Keratinocyte (primary cell): ENCODE measurements around the gene IRAK2. TPM values are rescaled to one million over a fixed set of nuclear protein-coding genes. Genes with fewer than 3 reads are reported as not detected.

Source experiments
- DNase-seq: peaks from one replicate; pipeline ENCODE4 v3.0.0-alpha.2; 2011; ENCODE audit warnings: low read depth, missing footprints, low spot score
- FAIRE-seq: peaks from 2 replicates; lab custom pipeline; 2011; peaks lifted over from hg19 to GRCh38; lab: Jason Lieb, UNC
- H2AFZ ChIP-seq: 2 replicates; pipeline ENCODE4 v1.6.0; 2012; ENCODE audit warnings: low read length, control low read depth, inconsistent platforms; ENCODE audit not compliant: control insufficient read depth
- H3K27ac ChIP-seq: 2 replicates; pipeline ENCODE4 v1.5.1; 2011; ENCODE audit warnings: low read length; ENCODE audit not compliant: control insufficient read depth, insufficient read depth
- H3K27me3 ChIP-seq: 3 replicates; pipeline ENCODE4 v1.6.0; 2011; ENCODE audit warnings: low read length; ENCODE audit not compliant: control insufficient read depth, insufficient read depth; ENCODE audit errors: extremely low read depth
- H3K36me3 ChIP-seq, 2 experiments: 2 replicates in 1 of 2; 3 replicates in 1 of 2; pipeline ENCODE4 v1.5.1; 2011; ENCODE audit warnings: low read length in 2 of 2, mild to moderate bottlenecking in 1 of 2; ENCODE audit not compliant: control insufficient read depth in 2 of 2, insufficient read depth in 2 of 2; ENCODE audit errors: extremely low read depth in 1 of 2
- H3K4me1 ChIP-seq: 3 replicates; pipeline ENCODE4 v1.5.1; 2011; ENCODE audit warnings: low read length; ENCODE audit not compliant: control insufficient read depth, insufficient read depth; ENCODE audit errors: extremely low read depth
- H3K4me2 ChIP-seq: 3 replicates; pipeline ENCODE4 v1.6.0; 2011; ENCODE audit warnings: low read depth, low read length; ENCODE audit not compliant: control insufficient read depth, insufficient read depth; ENCODE audit errors: extremely low read depth
- H3K4me3 ChIP-seq, 3 experiments: fragments of 200-600 bp in 1 of 3; sonication (generic) in 1 of 3; 2 replicates in 2 of 3; 3 replicates in 1 of 3; pipeline ENCODE4 v1.5.1; 2011 to 2016; ENCODE audit warnings: low read length in 3 of 3, mild to moderate bottlenecking in 3 of 3, control low read depth in 2 of 3, inconsistent platforms in 1 of 3, low read depth in 1 of 3, mixed read lengths in 1 of 3, mixed run types in 1 of 3, moderate library complexity in 1 of 3; ENCODE audit not compliant: control insufficient read depth in 2 of 3, insufficient read depth in 2 of 3; ENCODE audit errors: extremely low read depth in 1 of 3
- H3K79me2 ChIP-seq: 2 replicates; pipeline ENCODE4 v1.6.0; 2012; ENCODE audit warnings: low read length; ENCODE audit not compliant: control insufficient read depth, insufficient read depth
- H3K9ac ChIP-seq: 3 replicates; pipeline ENCODE4 v1.6.0; 2011; ENCODE audit warnings: low read length; ENCODE audit not compliant: control insufficient read depth, insufficient read depth; ENCODE audit errors: extremely low read depth
- H3K9me1 ChIP-seq: 3 replicates; pipeline ENCODE4 v1.6.0; 2011; ENCODE audit warnings: low read length; ENCODE audit not compliant: control insufficient read depth, insufficient read depth; ENCODE audit errors: extremely low read depth
- H3K9me3 ChIP-seq: 2 replicates; pipeline ENCODE4 v1.5.1; 2012; ENCODE audit warnings: low read depth, low read length; ENCODE audit not compliant: control insufficient read depth
- H4K20me1 ChIP-seq: 3 replicates; pipeline ENCODE4 v1.6.0; 2011; ENCODE audit warnings: low read length; ENCODE audit not compliant: control insufficient read depth, insufficient read depth; ENCODE audit errors: extremely low read depth
- EZH2 ChIP-seq: IDR thresholded peaks from one replicate; pipeline ENCODE4 v1.6.1; 2012; ENCODE audit warnings: inconsistent platforms, mild to moderate bottlenecking, low read length, moderate library complexity
- dilution Hi-C: fragments of 300-500 bp; cut with MboI; formaldehyde crosslinking; loops from one replicate; pipeline ENCODE4 v1.7.0; 2020; ENCODE audit warnings: low sequenced_read_pairs; ENCODE audit not compliant: extremely low pct_ligation_motif_present
- polyA plus RNA-seq, 5 experiments: library from polyadenylated mRNA; depleted of rRNA in 3 of 5; stranded (reverse) in 3 of 5; stranded (forward) in 1 of 5; unstranded in 1 of 5; fragments of >200 nt; gene quantifications; 1 replicate in 1 of 5; 2 replicates in 3 of 5; 3 replicates in 1 of 5; pipeline versions ENCODE4 v1.2.1 to v1.2.3, GENCODE V29; 2011 to 2012; ENCODE audit warnings: missing spikeins in 2 of 5, low read depth in 1 of 5, low replicate concordance in 1 of 5
- TF ChIP-seq, protein P1 (sequence below), 3 experiments: IDR thresholded peaks in 1 of 3; conservative IDR thresholded peaks in 1 of 3; optimal IDR thresholded peaks in 1 of 3; 2 replicates in 2 of 3; 3 replicates in 1 of 3; pipeline versions ENCODE3 to v1.5.1; 2011; ENCODE audit warnings: low read length in 3 of 3, mild to moderate bottlenecking in 3 of 3, moderate library complexity in 2 of 3, control low read depth in 1 of 3, inconsistent platforms in 1 of 3; ENCODE audit not compliant: insufficient read depth in 2 of 3; ENCODE audit errors: extremely low read depth in 1 of 3

IRAK2 gene
- polyA plus RNA-seq, 1 donor (not counting 4 experiments of a cell fraction or from before 2014, with no cell fraction given), result 3.5 TPM

DNA sequence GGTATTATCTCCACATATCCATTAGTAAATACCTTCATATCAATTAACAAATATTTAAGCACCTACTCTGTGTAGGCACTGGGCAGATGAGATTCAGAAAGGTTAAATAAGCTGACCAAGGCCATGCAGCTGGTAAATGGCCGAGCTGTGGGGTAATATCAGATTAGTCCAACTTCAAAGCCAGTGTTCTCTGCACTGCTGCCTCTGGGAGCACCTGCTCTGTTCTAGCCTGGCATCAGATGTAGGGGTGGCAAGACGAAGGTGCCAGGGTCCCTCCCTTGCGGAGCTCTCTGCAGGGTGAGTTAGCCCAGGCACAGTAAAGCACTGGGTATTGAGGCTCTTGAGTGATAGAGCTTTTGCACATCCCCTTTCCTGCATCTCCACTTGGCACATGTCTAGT is 89.0 kb downstream of the IRAK2 start:
- Histone ChIP-seq H3K27me3 (no peaks in the 10 kb centered on the region), H4K20me1 (no peaks in the 10 kb centered on the region), H3K4me3 (no peak overlapping the region), H3K36me3 (peaks cover 17 to 29% of the 10 kb centered on the region in 2 experiments), H3K4me2 (no peak overlapping the region), H2AFZ (no peak overlapping the region), H3K9me3 (no peaks in the 10 kb centered on the region), H3K9me1 (peaks cover 3% of the 10 kb centered on the region), H3K4me1 (peaks cover 14% of the 10 kb centered on the region), H3K79me2 (peaks cover 65% of the 10 kb centered on the region), H3K27ac (no peak overlapping the region), H3K9ac (no peak overlapping the region)
- dilution Hi-C loops, result no loop called here
- DNase-seq (no peak), FAIRE-seq (no peak)
- TF ChIP-seq, protein P1, sequence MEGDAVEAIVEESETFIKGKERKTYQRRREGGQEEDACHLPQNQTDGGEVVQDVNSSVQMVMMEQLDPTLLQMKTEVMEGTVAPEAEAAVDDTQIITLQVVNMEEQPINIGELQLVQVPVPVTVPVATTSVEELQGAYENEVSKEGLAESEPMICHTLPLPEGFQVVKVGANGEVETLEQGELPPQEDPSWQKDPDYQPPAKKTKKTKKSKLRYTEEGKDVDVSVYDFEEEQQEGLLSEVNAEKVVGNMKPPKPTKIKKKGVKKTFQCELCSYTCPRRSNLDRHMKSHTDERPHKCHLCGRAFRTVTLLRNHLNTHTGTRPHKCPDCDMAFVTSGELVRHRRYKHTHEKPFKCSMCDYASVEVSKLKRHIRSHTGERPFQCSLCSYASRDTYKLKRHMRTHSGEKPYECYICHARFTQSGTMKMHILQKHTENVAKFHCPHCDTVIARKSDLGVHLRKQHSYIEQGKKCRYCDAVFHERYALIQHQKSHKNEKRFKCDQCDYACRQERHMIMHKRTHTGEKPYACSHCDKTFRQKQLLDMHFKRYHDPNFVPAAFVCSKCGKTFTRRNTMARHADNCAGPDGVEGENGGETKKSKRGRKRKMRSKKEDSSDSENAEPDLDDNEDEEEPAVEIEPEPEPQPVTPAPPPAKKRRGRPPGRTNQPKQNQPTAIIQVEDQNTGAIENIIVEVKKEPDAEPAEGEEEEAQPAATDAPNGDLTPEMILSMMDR (optimal IDR thresholded peaks at IDR 0.05 in 1 of 3, IDR thresholded peaks at IDR 0.05 in 1 of 3, conservative IDR thresholded peaks at IDR 0.05 in 1 of 3; ENCODE audit: extremely low read depth in 1 of 3, insufficient read depth in 2 of 3, low read length in 3 of 3), result no peak
- no peak for TF ChIP-seq EZH2

DNA sequence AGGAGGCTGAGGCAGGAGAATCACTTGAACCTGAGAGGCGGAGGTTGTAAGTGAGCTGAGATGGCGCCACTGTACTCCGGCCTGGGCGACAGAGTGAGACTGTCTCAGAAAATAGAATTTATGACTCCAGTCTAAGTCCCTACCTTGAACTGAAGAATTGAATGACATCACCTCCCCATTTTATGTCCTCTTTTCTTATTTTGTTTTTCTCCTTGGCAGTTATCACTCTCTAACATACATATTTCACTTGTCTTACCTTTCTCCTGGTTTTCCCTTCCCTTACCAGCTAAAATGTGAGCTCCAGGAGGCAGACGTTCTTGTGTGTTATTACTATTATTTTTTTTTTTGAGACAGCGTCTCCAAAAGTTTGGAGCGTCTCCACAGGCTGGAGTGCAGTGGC is 91.1 kb downstream of the IRAK2 start:
- Histone ChIP-seq H3K9me3 (no peaks in the 10 kb centered on the region), H4K20me1 (no peaks in the 10 kb centered on the region), H3K4me2 (no peak overlapping the region), H3K4me3 (no peak overlapping the region), H3K79me2 (peaks cover 48% of the 10 kb centered on the region), H3K4me1 (peaks cover 3% of the 10 kb centered on the region), H3K27me3 (no peaks in the 10 kb centered on the region), H3K9ac (no peak overlapping the region), H3K9me1 (peaks cover 3% of the 10 kb centered on the region), H3K36me3 (peaks cover 25 to 30% of the 10 kb centered on the region in 2 experiments), H2AFZ (no peak overlapping the region), H3K27ac (no peak overlapping the region)
- TF ChIP-seq, protein P1 (optimal IDR thresholded peaks at IDR 0.05 in 1 of 3, IDR thresholded peaks at IDR 0.05 in 1 of 3, conservative IDR thresholded peaks at IDR 0.05 in 1 of 3; ENCODE audit: extremely low read depth in 1 of 3, insufficient read depth in 2 of 3, low read length in 3 of 3), result no peak
- TF ChIP-seq EZH2, result no peak
- no peak for DNase-seq
- dilution Hi-C loops, result no loop called here
- no peak for FAIRE-seq
